GM23338 (cell line): ENCODE measurements around the gene ARHGAP42. TPM values are rescaled to one million over a fixed set of nuclear protein-coding genes. Genes with fewer than 3 reads are reported as not detected.

ENCODE experiments used
- ATAC-seq: fragments of 200-7000 bp; cut with Tn5 transposase; 3 replicates; pipeline ENCODE4 v1.9.1; 2020
- DNase-seq: peaks from one replicate; pipeline ENCODE4 v3.0.0-alpha.2; 2015; ENCODE audit warnings: low spot score
- H2AFZ ChIP-seq: fragments of 200-600 bp; sonication (generic); 2 replicates; pipeline ENCODE4 v1.8.0; 2016; ENCODE audit warnings: antibody characterized with exemption, mild to moderate bottlenecking, moderate library complexity
- H3F3A ChIP-seq: fragments of 200-600 bp; sonication (generic); replicated peaks from 2 replicates; pipeline ENCODE4 v1.8.0; 2017; ENCODE audit warnings: antibody characterized with exemption, mixed run types, low read depth
- H3K27ac ChIP-seq: fragments of 200-600 bp; sonication (generic); 2 replicates; pipeline ENCODE4 v1.6.1; 2016; ENCODE audit warnings: low read depth
- H3K27me3 ChIP-seq: fragments of 200-600 bp; sonication (generic); 2 replicates; pipeline ENCODE4 v1.8.0; 2016; ENCODE audit warnings: mild to moderate bottlenecking, mixed run types, moderate library complexity; ENCODE audit not compliant: insufficient read depth
- H3K36me3 ChIP-seq: fragments of 200-600 bp; sonication (generic); 2 replicates; pipeline ENCODE4 v1.8.0; 2016; ENCODE audit warnings: mild to moderate bottlenecking; ENCODE audit not compliant: insufficient read depth
- H3K4me1 ChIP-seq: fragments of 200-600 bp; sonication (generic); 2 replicates; pipeline ENCODE4 v1.8.0; 2016; ENCODE audit warnings: mild to moderate bottlenecking, moderate library complexity; ENCODE audit not compliant: insufficient read depth
- H3K4me2 ChIP-seq: fragments of 200-600 bp; sonication (generic); 2 replicates; pipeline ENCODE4 v1.7.1; 2017; ENCODE audit warnings: mixed run types
- H3K4me3 ChIP-seq: fragments of 200-600 bp; sonication (generic); 2 replicates; pipeline ENCODE4 v1.6.1; 2016; ENCODE audit warnings: mixed run types
- H3K79me2 ChIP-seq: fragments of 200-600 bp; sonication (generic); replicated peaks from 2 replicates; pipeline ENCODE4 v1.8.0; 2017; ENCODE audit warnings: mild to moderate bottlenecking; ENCODE audit not compliant: insufficient read depth
- H3K9me2 ChIP-seq: fragments of 200-600 bp; sonication (generic); 2 replicates; pipeline ENCODE4 v1.8.0; 2017; ENCODE audit not compliant: insufficient read depth
- H4K20me1 ChIP-seq: fragments of 200-600 bp; sonication (generic); replicated peaks from 2 replicates; pipeline ENCODE4 v1.8.0; 2017; ENCODE audit warnings: mild to moderate bottlenecking; ENCODE audit not compliant: insufficient read depth
- H3K27ac Mint-ChIP-seq: 2 replicates; pipeline ENCODE4 v1.8.0; 2020; ENCODE audit warnings: inconsistent platforms, mild to moderate bottlenecking, moderate library complexity, mixed read lengths
- H3K27me3 Mint-ChIP-seq: 3 replicates; pipeline ENCODE4 v1.8.0; 2022; ENCODE audit warnings: low read depth, mild to moderate bottlenecking, moderate library complexity, mixed read lengths, inconsistent platforms; ENCODE audit not compliant: insufficient read depth, poor library complexity
- H3K36me3 Mint-ChIP-seq: 3 replicates; pipeline ENCODE4 v1.8.0; 2021; ENCODE audit warnings: low read depth, mild to moderate bottlenecking, inconsistent platforms, moderate library complexity, mixed read lengths
- H3K4me1 Mint-ChIP-seq: 3 replicates; pipeline ENCODE4 v1.8.0; 2020; ENCODE audit warnings: mild to moderate bottlenecking, inconsistent platforms, mixed read lengths
- H3K4me3 Mint-ChIP-seq: 3 replicates; pipeline ENCODE4 v1.8.0; 2021; ENCODE audit warnings: moderate library complexity, mild to moderate bottlenecking, inconsistent platforms, mixed read lengths
- H3K9me3 Mint-ChIP-seq: 3 replicates; pipeline ENCODE4 v1.8.0; 2020; ENCODE audit warnings: moderate library complexity, mild to moderate bottlenecking, inconsistent platforms, mixed read lengths
- CREB1 ChIP-seq: fragments of 250-450 bp; sonication (Bioruptor Pico); IDR thresholded peaks from 2 replicates; pipeline ENCODE4 v1.5.0; 2020; ENCODE audit warnings: low read depth, mild to moderate bottlenecking, moderate library complexity
- CTCF ChIP-seq, 2 experiments: fragments of 200-600 bp in 1 of 2; sonication (generic) in 1 of 2; conservative IDR thresholded peaks; 2 replicates each; pipeline versions ENCODE4 v1.5.1 to v1.6.1; 2016 to 2017; ENCODE audit warnings: antibody characterized with exemption in 2 of 2, low read depth in 2 of 2, mild to moderate bottlenecking in 2 of 2, moderate library complexity in 1 of 2
- EZH2 ChIP-seq: fragments of 200-600 bp; sonication (generic); IDR thresholded peaks from one replicate; pipeline ENCODE4 v1.8.0; 2017; ENCODE audit warnings: antibody characterized with exemption, mild to moderate bottlenecking, low read depth; ENCODE audit not compliant: unreplicated experiment
- NANOG ChIP-seq: IDR thresholded peaks from 2 replicates; pipeline ENCODE4 v1.6.1; 2016; ENCODE audit warnings: antibody characterized with exemption, borderline replicate concordance
- POLR2AphosphoS5 ChIP-seq: IDR thresholded peaks from 2 replicates; pipeline ENCODE4 v1.6.1; 2016; ENCODE audit warnings: antibody characterized with exemption, low read depth
- REST ChIP-seq: IDR thresholded peaks from one replicate; pipeline ENCODE4 v1.6.1; 2018; ENCODE audit warnings: antibody characterized with exemption; ENCODE audit not compliant: unreplicated experiment
- ZNF114 ChIP-seq: fragments of 250-450 bp; sonication (Bioruptor Pico); IDR thresholded peaks from 2 replicates; pipeline ENCODE4 v1.5.0; 2020; ENCODE audit warnings: mild to moderate bottlenecking, moderate library complexity
- ZNF462 ChIP-seq: fragments of 250-450 bp; sonication (Bioruptor Pico); IDR thresholded peaks from 2 replicates; pipeline ENCODE4 v1.5.0; 2020; ENCODE audit warnings: mild to moderate bottlenecking, moderate library complexity
- polyA plus RNA-seq: library from polyadenylated mRNA; unstranded; fragments of >200 nt; fragmentation: Nextera tagmentation; extraction: Ambion mirVana; gene quantifications from 2 replicates; pipeline ENCODE4 v1.2.1, GENCODE V29; 2016
- total RNA-seq: library from RNA; depleted of rRNA; stranded (reverse); fragments of >200 nt; shearing (Covaris generic); gene quantifications from 2 replicates; pipeline ENCODE4 v1.2.3, GENCODE V29; 2014
- TF ChIP-seq, protein P1 (sequence below): IDR thresholded peaks from 2 replicates; pipeline ENCODE4 v1.6.1; 2016; ENCODE audit warnings: antibody characterized with exemption

Gene ARHGAP42
- total and polyA plus RNA-seq, 2 experiments from 2014 or later: 23.7 to 35.7 TPM

DNA sequence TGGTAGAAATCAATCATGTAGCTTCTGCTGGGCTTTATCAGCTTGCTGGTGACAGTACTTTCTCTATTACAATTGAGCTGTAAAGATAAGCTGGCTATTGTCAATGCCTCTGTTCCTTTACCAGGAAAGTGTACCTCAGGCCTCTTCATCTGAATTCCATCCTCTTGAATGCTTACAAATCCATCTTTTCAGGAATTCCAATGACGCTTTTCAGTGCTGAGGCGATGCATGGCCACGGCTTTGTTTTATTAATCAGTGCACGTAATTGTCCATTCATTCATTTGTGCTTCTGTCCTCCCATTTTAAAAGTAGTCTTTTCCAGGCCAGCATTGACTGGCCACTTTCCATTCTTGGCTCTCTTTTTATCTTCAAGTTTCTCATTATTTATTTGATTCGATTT, 240.5 kb downstream of the ARHGAP42 start (continued):
- TF ChIP-seq CTCF (conservative IDR thresholded peaks at IDR 0.05; ENCODE audit: low read depth in 2 of 2) (no peak), REST (no peak), POLR2AphosphoS5 (no peak)
- TF ChIP-seq, protein P1, sequence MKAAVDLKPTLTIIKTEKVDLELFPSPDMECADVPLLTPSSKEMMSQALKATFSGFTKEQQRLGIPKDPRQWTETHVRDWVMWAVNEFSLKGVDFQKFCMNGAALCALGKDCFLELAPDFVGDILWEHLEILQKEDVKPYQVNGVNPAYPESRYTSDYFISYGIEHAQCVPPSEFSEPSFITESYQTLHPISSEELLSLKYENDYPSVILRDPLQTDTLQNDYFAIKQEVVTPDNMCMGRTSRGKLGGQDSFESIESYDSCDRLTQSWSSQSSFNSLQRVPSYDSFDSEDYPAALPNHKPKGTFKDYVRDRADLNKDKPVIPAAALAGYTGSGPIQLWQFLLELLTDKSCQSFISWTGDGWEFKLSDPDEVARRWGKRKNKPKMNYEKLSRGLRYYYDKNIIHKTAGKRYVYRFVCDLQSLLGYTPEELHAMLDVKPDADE: no peak

GRCh38 chr11:100928426-100928825, 241.3 kb downstream of the ARHGAP42 start:
- Mint-ChIP-seq H3K4me3 (no peak overlapping the region), H3K4me1 (peaks cover 7% of the 10 kb centered on the region; the same call in 2 of the 3 replicates), H3K36me3 (no peaks in the 10 kb centered on the region), H3K27me3 (no peaks in the 10 kb centered on the region), H3K27ac (no peak overlapping the region), H3K9me3 (no peaks in the 10 kb centered on the region)
- H3K9me2 ChIP-seq: no peaks in the 10 kb centered on the region
- H4K20me1 ChIP-seq: no peaks in the 10 kb centered on the region
- no peaks in the 10 kb centered on the region for H3K36me3 ChIP-seq
- no peaks in the 10 kb centered on the region for H3K4me1 ChIP-seq
- H3F3A ChIP-seq: no peaks in the 10 kb centered on the region
- H3K27ac ChIP-seq: no peak overlapping the region
- no peak overlapping the region for H3K4me2 ChIP-seq
- no peak overlapping the region for H3K4me3 ChIP-seq
- DNase-seq (no peak), ATAC-seq (no peak)
- no peaks in the 10 kb centered on the region for H3K79me2 ChIP-seq
- no peak overlapping the region for H2AFZ ChIP-seq
- no peaks in the 10 kb centered on the region for H3K27me3 ChIP-seq
- TF ChIP-seq NANOG (no peak), POLR2AphosphoS5 (no peak), ZNF462 (CRISPR knock-in tag) (no peak), CREB1 (CRISPR knock-in tag) (no peak), EZH2 (no peak), ZNF114 (CRISPR knock-in tag) (no peak), REST (no peak)
